Amniotic stem cell (primary cell): Measurements from ENCODE around the gene GEMIN2.
A peak's percentile ranks its signal among the peaks of the same experiment; 100 is the strongest.
"Not testable (repeated sequence)": the region's sequence is repeated elsewhere in the genome, so short reads cannot be mapped to it uniquely, and the experiment has no call there.

ENCODE experiments used
- DNase-seq: peaks from one replicate; lab custom pipeline; 2025; lab: John Stamatoyannopoulos, UW

GEMIN2 gene

DNA sequence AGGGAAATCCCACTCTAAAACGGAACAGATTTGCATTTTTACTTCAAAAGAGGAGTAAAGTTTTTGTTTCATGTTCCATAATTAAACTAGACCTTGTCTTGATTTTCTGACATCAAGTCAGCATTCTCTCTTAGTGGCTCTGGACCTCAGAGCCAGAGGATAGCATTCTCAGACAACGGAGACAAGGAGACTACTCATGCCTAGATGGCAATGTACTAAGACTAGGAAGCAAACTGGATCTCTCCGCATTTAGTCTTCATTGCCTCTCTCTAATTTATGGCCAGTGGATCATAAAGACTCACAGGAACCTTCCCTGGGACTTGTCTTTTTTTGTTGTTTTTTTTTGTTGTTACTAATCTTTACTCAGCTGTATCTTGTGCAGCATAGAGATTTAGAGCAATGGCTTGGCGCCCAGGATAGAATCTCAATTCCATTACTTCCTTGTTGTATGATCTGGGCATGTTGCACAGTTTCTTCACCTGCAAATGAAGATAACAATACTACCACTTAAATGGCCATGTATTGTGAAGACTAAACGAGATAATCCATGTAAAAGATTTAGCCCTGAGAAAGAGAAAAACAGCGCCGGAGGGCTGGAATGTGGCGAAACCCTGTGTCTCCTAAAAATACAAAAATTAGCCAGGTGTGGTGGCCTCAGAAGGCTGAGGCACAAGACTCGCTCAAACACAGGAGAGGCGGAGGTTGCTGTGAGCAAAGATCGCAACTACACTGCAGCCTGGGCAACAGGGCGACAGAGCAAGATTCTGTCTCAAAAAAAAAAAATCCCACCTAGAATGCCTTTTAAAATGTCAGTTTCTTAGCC, 4.0 kb upstream of the GEMIN2 start:
- no peak for DNase-seq

DNA sequence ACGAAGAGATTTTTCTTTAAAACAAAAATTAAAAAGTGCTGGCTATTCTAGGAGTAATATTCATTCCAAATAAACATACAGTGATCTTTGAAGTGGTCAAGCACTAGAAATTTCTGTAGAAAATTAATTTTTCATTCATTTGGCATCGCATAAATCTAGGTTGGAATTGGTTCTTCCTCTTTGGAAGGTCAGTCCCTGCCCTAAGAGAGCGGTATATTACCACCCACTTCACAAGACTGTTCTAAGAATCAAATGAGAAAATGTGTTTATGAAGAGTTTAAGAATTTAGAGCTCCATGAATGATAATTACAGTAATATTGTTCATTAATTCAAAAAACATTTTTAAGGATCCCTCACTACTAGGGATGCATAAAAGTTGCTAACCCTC, 444 bp upstream of the GEMIN2 start:
- DNase-seq, result no peak

DNA sequence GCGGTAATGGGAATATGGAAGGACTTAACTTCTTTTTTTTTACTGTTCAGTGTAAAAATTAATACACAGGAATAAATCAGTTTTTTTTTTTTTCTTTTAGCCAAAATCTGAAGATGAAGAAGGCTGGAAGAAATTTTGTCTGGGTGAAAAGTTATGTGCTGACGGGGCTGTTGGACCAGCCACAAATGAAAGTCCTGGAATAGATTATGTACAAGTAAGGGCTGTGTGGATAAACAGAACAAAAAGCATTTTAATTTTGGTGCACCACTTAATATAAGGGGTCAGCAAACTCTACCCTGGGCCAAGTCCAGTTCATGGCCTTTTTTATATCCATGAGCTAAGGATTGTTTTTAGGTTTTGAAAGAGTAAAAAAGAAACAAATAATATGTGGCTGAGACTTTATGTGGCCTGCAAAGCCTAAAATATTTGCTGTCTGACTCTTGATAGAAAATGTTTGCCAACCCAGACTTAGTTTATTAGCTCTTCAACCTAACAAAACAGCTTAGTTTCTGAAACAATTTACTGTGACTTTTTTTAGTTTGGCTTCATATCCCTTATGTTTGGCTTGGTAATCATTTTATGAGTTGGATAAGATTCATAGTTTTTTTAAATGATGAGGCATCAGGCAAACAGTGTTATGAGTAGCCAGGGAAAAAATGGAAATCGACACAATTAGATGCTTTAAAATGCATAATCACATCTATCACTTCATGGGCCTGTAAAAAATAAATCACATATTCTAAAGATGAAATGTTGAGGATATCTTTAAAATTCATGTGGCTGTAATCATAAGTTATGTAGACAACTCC, 8.4 kb downstream of the GEMIN2 start:
- no peak for DNase-seq

DNA sequence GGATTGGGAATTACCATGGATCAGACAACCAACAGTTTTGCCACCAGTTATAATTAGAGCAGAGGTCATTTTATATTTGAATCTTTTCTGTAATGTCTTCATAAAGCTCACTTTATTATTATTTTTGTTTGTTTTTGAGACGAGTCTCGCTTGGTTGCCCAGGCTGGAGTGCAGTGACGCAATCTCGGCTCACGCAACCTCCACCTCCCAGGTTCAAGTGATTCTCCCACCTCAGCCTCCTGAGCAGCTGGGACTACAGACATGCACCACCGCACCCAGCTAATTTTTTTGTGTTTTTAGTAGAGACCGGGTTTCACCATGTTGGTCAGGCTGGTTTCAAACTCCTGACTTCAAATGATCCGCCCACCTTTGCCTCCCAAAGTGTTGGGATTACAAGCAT, 23.7 kb downstream of the GEMIN2 start:
- DNase-seq, result not testable (repeated sequence)

DNA sequence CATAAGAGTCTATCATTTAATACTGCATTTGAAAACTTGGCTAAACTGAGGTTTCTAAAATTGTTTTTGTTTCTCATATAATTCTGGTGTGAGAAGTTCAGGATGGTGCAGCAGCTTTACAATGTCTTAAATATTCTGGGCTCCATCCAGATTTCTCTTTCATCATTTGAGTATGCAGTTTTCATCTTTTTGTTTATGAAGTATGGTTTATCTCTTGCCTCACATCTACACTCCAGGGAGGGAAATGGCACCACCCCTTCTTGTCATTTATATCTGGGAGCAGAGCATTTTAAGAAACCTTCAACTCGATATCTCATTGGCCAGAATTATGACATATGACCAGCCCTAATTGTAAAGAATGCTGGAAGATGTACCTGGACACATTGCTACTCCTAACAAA, 24.3 kb downstream of the GEMIN2 start:
- no peak for DNase-seq

DNA sequence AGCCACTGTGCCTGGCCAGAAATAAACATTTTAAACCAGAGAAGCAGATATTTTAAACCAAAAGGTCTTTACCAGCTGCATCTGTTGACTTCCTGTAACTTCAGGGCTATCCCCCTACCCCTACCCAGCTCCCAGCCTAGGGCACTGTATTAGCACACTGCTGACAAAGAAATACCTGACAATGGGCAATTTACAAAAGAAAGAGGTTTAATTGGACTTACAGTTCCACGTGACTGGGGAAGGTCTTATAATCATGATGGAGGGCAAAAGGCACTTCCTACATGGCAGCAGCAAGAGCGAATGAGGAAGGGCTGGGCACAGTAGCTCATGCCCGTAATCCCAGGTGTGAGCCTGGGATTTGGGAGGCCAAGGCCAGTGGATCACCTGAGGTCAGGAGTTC, 26.0 kb downstream of the GEMIN2 start:
- DNase-seq, result no peak

DNA sequence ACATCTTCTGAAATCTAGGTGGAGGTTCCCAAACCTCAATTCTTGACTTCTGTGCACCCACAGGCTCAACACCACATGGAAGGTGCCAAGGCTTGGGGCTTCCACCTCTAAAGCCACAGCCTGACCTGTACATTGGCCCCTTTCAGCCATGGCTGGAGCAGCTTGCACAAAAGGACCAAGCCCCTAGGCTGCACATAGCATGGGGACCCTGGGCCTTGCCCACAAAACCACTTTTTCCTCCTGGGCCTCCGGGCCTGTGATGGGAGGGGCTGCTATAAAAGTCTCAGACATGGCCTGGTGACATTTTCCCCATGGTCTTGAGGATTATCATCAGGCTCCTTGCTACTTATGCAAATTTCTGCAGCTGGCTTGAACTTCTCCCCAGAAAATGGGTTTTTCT, 27.5 kb downstream of the GEMIN2 start:
- not testable (repeated sequence) for DNase-seq

DNA sequence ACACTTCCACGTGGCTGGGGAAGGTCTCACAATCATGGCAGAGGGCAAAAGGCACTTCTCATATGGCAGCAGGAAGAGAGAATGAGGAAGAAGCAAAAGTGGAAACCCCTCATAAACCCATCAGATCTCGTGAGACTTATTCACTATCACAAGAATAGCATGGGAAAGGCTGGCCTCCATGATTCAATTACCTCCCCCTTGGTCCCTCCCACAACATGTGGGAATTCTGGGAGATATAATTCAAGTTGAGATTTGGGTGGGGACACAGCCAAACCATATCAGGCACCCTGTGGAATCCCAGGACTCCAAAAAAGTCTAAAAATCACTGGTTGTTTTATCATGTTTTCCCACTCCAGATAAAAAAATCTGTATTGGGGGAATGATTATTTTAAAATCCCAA, 29.1 kb downstream of the GEMIN2 start:
- DNase-seq, result not testable (repeated sequence)

DNA sequence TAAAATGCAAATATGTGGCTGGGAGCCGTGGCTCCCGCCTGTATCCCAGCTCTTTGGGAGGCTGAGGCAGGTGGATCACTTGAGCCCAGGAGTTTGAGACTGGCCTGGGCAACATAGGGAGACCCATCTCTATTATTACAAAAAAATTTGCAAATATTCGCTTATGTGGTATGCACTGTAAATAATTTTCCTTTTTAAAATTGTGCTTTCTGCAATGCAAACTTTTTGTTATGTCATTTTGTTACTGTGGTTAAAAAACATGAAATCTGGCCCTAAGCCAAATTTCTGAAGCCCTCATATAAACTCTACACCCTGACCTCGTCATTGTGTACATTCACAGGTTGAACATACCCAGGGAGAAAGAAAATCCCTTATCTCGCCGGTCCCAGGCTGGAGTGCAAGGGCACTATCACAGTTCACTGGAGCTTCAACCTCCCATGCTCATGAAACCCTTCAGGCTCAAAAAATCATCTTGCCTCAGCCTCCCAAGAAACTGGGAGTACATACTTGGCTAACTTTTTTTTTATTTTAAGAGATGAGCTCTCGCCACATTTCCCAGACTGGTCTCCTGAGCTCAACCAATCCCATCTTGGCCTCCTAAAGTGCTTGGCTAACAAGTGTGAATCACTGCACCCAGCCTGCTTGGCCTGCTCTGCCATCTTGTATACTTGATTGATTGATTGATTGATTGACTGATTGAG, 31.3 kb downstream of the GEMIN2 start:
- no peak for DNase-seq

DNA sequence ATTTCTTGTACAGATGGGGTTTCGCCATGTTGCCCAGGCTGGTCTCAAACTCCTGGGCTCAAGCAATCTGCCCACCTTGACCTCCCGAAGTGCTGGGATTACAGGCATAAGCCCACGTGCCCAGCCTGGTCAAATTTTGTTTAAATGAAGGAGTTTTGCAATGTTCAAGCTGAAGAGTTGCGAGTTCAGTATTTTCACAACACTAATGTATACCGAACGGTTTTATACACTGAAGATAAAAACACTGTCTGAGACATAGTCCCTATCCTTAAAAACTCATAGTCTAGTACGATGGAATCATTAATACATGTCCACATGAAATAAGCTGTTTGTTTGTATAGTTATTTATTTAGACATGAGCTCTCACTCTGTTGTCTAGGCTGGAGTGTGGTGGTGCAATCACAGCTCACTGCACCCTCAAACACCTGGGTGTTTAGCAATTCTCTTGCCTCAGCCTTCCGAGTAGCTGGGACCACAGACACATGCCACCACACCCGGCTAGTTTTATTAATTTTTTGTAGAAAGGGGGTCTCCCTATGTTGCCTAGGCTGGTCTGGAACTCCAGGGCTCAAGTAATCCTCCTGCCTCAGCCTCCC, 40.6 kb downstream of the GEMIN2 start:
- no peak for DNase-seq

DNA sequence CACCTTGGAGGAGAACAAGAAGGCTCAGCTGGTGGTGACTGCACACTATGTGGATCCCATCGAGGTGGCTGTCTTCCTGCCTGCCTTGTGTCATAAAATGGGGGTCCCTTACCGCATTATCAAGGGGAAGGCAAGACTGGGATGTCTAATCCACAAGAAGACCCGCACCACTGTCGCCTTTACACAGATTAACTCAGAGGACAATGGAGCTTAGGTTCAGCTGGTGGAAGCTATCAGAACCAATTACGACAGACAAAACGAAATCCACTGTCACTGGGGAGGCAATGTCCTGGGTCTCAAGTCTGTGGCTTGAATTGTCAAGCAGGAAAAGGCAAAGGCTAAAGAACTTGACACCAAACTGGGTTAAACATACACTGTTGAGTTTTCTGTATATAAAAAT, 43.4 kb downstream of the GEMIN2 start:
- no peak for DNase-seq

DNA sequence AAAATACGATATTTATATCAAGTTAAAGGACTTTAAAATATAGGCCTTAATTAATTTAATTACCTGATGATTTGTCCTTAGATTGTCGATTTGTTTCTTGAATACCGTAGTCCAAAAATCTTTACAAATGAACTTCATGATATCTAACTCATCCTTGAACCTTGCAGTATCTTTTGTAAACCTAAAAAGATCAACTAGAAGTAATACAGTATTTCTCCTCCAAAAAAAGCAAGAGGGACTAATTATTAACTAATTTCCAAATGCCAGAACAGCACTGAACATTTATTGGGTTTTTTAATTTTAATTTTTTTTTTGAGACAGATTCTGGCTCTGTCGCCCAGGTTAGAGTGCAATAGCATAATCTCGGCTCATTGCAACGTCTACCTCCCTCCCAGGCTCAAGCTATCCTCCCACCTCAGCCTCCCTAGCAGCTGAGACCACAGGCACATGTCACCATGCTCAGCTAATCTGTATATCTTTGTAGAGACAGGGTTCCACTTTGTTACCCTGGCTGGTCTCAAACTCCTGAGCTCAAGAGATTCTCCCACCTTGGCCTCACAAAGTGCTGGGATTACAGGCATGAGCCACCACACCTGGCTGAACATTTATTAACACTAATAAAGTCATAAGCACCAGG, 44.2 kb downstream of the GEMIN2 start:
- no peak for DNase-seq

DNA sequence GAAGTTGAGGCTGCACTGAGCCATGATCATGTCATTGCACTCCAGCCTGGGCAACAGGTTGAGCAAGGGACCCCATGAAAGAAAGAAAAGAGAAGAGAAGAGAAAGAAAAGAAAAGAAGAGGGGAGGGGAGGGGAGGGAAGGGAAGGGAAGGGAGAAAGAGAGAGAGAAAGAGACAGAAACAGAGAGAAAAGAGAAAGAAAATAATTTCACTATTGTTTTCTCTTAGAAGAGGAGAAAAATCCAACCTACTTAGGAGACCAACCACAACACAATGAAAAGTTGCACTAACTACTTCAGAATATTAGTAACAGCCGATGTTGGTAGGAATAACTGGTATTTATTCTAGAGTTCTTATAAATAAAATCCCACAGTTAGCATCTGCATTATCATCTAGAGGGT, 46.4 kb downstream of the GEMIN2 start:
- DNase-seq, result no peak

DNA sequence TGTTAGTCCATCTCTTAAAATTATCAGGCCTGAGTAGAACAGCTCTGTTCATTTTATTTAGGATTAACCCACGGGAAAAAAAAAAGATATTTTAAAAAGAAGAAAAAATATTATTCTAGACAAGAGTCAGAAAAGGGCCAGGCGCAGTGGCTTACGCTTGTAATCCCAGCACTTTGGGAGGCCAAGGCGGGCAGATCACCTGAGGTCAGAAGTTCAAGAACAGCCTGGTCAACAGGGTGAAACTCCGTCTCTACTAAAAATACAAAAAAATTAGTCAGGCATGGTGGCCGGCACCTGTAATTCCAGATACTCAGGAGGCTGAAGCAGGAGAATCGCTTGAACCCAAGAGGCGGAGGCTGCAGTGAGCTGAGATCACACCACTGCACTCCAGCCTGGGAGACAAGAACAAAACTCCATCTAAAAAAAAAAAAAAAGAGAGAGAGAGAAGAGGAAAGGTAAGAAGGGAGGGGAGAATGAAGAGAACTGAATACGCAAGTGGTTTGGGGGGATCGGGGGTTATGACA, 53.7 kb downstream of the GEMIN2 start:
- not testable (repeated sequence) for DNase-seq

DNA sequence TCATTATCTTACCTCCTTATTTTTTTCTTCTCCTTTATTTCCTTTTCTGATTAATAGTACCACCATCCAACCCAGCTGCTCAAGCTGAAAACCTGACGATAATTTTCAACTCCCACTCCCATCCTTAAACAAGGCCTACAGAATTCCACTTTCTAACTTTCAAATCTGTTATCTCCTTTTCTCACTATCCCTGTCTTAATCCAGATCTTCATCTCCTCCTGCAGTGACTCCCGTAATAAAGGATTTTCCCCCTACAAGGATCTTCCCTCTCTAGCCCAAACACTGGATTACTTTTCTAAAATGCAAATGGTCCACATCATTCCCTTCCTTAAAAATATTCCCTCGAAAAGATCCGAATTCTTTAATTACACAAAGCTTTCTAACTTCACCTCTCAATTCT, 54.5 kb downstream of the GEMIN2 start:
- DNase-seq, result no peak

DNA sequence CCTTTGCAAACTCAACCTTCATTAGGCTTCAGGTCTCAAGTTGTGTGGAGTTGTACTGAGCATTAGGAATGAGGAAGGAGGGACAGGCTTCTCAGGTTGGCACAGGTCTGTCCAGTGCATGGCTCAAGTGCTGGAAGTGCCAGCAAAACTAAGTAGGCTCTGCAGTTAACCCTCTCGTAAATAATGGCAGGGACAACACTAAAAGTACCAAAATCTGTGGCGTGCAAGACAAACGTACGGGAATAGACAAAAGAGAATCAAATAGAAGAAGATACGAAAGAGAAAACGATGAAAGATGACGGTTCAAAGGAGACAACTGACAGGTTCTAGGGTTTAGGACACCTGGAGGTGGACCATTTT, 55.4 kb downstream of the GEMIN2 start:
- DNase-seq, result no peak

DNA sequence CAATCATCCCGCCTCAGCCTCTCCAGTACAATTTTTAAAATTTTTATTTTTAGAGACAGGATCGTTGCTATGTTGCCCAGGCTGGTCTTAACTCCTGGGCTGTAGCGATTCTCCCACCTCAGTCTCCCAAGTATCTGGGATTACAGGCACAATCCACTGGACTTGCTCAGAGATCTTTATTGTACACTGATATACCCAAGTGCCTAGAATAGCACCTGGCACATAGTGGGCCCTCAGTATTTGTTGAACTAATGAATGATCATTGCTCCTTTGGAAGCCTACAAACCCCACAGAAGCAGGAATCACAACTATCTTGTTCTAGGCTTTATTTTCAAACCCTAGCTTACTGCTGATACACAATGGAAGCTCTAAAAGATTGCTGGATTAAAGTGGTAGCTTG, 59.1 kb downstream of the GEMIN2 start:
- no peak for DNase-seq

DNA sequence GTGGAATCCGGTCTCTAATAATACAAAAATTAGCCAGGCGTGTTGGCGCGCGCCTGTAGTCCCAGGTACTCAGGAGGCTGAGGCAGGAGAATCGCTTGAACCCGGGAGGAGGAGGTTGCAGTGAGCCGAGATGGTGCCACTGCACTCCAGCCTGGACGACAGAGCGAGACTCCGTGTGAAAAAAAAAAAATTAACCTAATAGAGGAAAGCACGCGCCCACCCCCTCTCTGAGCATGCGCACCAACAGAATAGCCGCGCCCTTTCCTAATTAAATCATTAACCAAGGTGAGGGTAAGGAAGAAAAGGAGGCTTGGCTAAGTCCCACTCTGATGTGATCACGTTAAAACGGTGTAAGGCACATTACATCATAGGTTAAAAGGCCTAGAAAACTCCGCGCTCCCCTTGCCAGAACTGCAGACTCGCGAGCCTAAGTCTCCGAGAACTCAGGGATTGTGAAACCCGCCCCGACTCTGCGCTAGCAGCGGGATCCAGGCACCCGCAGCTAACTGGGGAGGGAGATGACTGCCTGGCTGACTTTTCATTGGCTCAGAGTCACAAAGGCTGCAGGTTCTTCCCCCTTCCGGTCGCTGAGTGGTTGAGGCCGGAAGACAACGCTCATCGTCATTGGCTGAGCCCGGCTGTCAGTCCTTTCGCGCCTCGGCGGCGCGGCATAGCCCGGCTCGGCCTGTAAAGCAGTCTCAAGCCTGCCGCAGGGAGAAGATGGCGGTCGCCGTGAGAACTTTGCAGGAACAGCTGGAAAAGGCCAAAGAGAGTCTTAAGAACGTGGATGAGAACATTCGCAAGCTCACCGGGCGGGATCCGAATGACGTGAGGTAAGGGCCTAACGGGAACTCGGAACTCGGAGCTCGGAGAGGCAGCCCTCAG, 60.7 kb downstream of the GEMIN2 start, which contains the start of gene PNN:
TSS of gene PNN (plus strand) at position 695 of the 885 bp plus-strand sequence. CDS start at position 721, 26 bp downstream.
- DNase-seq, result peak; percentile 98

DNA sequence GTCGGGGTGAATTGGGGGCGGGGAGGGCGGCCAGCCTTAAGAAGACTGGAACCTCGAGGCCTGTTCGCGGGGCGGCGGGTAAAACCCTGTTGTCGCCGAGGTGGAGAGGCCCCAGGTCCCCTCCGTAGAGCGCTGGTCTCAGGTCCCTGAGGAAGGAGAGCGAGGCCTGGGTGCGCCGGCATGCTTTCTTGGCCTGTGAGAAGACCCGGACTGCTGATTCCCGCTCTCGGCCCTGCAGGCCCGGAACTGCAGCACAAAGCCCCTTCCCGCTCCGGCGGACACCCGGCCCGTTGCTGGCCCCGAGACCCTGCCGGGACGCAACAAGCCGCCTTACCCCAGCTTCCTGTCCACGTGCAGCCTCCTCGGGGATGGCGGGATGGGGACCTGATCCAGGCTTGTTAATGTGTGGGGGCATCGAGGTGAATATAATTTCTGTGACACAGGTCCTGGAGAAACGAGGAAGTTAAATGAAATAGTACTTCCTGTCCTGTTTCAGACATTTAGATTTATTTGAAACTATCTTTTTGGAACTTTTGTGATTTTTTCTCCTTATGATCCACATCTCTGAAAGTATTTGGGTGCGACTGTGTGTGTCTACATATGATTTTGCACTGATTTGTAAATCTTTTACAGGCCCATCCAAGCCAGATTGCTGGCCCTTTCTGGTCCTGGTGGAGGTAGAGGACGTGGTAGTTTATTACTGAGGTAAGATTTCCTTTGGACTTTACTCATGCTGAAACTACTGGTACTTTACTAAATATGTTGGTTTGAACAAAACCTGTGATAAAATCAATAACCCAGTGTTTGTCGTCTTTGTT, 61.5 kb downstream of the GEMIN2 start:
- no peak for DNase-seq
